Stimulated activated CD8-positive, alpha-beta memory T cell treated with anti-CD3 and anti-CD28 coated beads, Interleukin-7, amount 100 ng/mL, for 4 hours (primary cell): ENCODE data around the gene IGLL5.

Source experiments
- DNase-seq, 2 donors: peaks; one replicate each; pipeline ENCODE4 v3.0.0-alpha.2; 2020; ENCODE audit warnings: low read depth in 2 of 2

IGLL5 gene

DNA sequence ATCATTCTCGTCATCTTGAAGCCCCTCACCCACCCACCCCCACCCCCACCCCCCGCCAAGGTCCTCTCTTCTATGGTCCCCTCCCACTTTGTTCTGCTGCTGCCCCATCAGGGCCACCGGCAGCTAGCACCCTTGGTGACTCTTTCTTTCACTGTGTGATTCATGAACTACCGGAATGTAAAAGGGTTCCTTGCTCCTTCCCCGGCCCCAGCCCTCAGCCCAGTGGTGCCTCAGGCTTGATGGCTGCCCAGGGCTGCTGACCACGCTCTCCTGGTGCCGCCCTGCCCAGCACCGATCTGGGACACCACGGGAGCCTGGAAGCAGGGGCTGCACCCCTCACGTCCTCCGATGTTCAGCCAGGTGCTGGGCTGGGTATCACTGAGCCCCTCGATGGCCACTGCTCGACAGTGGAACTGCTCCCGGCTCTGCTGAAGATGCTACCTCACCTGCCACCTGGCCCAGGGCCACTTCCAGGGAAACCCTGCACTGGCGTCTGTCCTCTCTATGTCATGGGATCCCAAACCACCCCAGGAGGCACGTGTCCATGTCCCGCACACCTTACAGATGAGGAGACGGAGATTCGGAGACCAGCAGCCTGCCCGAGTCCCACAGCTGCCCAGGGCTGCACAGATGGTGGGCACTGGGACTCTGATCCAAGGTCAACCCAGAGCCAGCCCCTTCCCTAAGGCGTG is 39.7 kb downstream of the IGLL5 start:
- DNase-seq, result no peak

DNA sequence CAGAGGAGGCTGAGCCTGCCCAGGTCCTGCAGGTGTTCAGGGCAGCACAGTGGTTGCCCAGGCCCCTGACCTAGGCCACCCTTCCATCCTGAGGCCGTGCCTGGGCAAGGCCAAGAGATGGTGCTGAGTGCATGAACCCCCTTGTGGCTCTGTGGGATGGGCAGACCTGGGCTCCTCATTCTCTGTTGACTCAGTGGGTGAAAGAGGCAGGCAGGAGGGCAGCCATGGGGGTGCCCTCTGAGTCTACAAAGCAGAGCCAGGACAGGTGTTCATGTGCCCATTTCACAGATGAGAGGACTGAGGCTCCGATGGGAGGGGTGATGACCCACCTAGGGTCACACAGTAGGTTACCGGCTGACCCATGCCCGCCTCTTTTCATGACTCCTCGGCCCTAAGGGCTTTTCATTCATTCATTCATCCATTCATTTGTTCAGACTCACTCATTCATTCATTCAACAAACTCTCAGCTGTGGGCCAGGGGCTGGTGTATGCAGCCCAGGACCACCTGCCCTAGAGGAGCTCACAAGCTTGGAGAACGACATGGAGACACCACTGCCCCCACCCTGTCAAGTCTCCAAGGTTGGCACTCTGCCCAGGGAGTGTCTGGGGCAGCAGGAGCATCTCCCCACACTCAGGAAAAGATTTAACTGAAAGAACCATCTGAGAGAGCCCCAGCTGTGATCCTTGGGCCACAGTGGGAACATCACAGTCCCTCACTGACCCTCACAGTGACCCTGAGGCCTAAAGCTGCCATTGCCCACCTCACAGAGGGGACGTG is 40.5 kb downstream of the IGLL5 start:
- DNase-seq, result no peak

DNA sequence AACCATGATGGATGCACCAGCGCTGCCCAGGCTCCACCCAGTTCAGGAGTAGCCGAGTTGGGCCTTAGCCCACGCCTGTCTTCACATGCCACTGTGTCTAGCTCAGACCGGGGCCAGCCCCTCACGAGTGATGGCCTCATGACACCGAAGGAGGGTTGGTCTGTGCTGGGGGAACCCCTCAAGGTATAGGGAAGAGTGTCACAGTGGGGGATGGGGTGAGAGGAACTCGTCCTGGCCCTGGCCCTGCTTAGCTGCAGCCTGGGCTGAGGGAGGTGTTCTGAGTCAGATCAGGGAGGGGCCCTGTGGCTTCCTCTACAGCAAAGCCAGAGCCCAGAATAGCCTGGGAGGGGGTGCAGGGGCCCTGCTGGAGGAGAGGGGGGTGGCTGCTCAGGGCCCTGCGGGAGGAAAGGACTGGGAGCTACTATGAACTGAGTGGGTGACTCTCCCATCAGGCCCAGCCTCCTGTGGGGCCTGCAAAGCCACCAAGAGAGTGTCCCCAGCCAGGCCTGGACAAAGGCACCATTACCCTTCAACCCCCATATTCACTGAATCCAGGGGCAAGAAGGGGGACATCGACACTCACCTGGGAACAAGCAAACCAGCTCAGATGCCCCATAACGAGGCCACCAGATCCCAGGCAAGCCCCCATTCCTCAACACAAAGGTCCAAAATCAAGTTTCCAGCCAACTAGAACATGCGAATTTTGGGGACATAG is 41.2 kb downstream of the IGLL5 start:
- peak in 1 of 2 donors; percentile 32 for DNase-seq

DNA sequence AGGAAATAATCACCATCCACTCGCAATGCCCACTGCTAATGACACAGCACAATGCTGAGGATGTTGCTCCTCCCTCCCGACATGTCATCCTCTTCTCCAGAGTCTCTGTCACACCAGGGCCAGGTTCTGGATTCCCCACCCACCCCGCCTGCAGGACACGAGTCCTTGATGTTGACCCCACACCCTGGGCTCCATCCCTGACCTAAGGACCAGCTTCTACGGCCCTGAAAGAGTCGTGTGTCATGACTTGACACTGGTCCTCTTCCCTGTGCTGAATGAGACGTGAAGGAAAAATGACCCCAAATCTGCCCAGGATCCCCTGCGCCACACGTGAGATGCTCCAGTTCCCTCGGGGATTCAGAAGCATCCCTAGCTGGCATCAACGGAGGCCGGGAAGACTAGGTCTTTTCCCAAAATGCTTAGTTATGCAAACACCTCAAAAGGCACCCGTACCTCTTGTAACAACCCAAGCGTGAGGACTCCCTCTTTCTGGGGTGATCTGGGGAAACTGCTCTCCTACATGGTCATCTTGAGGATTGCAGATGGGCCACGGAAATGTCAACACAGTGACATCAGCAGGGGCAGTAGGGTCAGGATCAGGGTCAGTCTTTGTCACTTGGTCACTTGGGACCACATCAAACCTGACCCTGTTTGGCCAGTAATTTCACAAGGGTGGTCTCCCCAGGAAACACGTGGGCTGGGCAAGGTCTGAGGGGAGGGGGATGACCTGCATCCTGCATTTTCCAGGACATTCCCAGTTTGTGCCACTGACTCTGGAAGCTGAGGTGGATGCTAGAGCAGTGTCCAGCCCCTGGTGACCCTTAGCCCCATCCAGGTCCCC is 42.0 kb downstream of the IGLL5 start:
- DNase-seq, result no peak

DNA sequence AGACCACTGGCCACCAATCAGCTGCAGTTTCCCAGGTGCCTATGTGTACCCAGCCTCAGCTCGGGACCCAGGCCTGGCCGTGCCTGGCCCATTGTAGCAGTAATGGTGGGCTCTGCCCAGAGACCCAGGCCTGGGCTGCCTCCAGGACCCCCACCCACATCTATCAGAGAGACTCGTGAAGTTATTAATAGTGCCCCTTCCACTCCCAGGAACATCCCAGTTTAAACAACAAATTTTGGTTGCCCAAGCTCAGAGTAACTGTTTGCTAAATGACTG is 42.5 kb downstream of the IGLL5 start:
- DNase-seq, result no peak

DNA sequence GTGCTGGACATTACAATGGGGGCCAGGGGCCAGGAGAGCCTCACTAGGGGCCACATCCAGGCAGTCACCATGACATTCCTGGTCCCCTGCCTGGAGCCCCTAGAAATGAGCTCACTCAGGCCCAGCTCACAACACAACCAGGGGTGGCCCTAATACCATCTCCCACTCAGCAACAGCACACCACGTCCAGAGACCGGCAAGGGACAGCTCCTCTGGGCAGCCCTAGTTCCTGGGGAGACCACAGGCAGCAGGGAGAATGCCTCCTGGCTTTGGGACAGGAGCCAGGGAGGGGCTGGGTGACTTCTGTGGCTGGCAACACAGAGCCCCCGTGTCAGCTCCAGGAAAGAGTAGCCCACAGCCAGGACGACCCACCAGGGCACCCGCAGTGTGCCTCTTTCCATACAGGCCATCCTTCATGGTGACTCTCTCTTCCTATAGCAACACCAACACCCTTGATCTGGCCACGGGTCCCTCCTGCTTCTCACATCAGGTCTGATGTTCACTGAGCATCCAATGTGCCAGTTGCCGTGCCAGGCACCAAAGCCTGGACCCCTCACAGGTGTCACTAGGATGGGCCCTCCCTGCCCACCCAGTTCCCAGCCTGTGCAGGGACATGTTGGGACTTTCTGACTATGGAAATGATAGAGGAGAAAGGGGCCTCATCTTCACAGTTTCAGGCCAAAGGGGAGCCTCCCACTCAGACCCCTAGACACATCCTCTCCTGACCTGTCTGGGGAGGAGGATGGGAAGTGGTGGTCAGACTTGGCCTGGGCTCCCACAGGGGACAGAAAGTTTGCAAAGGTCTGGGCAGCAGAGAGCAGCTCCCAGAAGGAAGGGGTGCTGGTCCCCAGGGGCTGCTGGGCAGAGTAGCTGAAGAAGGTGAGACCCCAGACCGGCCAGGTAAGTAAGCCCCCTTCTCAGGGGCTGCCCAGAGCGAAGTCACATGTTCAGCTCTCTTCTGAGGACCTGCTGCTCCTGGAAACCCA is 43.2 kb downstream of the IGLL5 start:
- no peak for DNase-seq

DNA sequence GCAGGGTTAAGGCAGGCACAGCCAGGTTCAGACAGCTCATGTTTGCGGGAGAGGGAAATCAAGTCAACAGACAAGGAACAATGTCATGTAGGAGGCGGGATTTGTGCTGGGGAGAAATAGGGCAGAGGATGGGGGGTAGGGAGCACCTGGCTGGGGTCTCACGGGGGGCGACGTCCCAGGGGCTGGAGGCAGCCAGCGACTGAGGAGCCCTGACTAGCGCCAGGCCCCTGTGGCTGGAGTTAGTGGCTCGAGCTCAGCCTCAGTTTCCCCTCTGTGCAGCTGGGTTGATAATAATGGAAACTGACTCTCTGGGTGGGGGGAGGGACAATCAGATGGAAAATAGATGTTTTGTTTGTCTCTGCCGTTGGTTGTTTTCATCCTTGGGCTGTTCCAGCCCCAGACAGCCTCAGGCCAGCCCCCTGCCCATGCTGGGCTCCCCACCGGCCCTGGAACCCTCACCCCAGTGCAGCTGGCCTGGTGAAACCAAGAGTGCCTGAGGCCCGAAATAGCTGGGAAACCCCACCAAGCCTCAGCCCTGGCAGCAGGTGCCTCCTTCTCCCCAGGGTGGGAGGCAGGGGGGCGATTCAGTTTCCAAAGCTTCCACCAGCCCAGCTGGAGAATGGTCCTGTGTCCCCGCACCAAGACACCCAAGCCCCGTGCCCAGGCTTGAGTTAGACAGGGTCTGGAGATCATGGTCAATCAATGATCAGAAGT is 44.1 kb downstream of the IGLL5 start:
- no peak for DNase-seq

DNA sequence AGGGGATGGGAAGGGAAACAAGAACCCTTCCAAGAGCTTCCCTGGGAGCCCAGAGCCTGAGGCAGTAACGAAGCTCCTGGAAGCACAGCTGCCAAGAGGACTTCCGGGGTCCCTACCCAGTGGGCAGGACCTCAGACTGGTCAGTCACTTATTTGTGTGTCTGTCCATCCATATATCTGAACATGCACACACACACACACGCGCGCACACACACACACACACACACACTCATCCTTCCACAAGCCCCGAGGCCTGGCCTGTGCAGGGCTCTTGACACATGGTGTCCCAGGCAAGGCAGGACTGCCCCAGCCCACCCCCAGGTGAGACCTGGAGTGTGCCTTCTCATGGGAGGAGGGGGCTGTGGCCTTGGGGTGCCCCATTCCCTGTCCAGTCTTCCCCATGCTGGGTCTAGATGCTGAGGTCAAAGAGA is 44.9 kb downstream of the IGLL5 start:
- no peak for DNase-seq

DNA sequence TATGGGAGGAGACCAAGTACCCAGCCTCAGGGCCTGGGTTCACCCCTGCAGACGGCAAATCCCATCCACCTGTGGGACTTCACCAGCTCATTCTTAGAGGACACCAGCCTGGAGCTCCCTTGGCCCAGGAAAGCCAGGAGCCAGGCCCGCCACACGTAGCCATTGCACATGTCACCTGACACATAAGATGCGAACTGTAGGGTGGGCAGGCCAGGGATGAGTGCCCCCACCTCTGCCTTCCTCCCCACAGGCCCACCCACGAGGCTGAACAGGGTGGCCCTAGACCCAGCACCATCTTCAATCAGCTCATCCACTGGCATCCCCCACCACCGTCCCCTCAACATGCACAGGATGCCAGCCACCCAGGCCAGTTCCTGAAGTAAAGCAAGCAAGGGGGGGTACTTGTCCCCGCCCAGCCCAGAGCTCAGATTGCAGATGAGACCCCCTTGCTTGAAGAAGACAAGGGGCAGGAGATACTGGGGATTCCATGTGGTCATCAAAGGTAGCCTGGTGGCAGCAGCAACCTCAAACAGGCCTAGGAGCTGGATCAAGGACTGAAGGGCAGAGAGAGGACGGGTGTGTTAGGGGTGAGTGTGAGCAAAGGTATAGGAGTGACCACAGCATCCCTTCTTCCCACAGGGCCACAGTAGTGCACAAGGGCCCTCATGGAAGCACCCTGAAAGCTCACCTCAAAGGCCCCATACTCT is 45.6 kb downstream of the IGLL5 start:
- no peak for DNase-seq

DNA sequence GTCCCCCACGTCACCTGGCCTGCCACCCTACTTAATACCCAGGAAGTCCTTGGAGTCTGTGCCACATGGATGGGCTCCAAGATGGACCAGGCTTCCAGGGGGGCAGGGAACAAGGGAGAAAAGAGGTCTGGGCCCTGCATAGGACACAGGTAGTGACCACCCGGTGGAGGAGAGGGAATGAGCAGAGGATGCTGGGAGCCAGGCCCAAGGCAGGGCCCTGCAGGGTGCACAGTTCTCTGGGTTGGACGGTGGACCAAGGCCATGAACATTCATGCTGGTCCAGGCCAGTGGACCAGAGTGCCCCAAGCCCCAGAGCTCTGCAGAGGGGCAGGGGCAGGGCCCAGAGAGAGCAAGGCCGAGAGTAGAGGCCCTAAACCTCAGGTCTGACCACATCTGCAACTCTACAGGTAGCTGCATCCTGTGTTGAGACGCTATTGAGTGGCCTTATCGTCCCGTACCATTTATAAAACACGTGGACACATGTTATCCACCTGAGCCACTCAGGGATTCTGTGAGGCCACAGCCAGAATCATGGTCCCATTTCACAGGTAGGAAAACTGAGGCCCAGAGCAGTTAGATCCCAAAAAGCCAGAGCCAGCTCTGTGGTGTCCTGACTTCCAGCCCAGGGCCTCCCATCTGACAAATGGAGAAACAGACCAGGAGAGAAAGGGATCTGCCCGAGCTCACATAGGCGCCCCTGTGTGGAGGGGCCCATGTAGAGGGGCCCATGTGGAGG is 46.4 kb downstream of the IGLL5 start:
- DNase-seq, result no peak

DNA sequence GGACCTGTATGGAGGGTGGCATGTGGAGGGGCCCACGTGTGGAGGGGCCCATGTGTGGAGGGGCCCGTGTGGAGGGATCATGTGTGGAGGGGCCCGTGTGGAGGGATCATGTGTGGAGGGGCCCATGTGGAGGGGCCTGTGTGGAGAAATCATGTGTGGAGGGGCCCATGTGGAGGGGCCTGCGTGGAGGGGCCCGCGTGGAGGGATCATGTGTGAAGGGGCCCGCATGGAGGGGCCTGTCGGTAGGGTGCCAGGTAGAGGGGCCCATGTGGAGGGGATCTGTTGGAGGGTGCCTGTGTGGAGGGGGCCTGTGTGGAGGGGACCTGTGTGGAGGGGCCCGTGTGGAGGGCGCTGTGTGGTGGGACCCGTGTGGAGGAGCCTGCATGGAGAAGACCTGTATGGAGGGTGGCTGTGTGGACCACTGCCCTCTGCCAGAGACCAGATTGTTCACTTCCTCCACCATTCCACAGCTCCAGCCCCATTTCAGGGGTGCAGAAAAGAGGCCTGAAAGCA is 47.0 kb downstream of the IGLL5 start:
- no peak for DNase-seq

DNA sequence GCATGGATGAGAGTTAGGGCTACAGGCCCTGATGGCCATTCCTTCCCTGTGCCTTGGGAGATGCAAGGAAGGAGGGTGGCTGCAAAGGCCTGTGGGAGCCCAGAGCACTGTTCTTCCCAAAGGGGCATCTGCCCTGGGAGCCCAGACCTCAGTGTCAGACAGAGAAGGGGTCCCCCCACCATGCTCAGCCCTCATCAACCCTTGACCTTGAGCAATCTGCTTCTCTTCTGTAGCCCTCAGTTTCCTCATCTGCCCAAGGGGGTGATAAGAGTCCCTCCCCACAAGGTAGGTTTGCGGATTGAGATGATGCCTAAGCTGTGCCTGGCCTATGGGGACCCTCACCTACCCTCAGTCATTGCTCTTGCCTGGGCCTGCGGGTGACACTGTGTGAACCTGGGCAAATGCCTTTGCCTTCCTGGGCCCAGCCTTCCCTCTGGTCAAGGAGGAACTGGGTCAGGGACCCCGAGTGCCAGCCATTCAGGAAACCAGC is 47.5 kb downstream of the IGLL5 start:
- DNase-seq, result no peak

DNA sequence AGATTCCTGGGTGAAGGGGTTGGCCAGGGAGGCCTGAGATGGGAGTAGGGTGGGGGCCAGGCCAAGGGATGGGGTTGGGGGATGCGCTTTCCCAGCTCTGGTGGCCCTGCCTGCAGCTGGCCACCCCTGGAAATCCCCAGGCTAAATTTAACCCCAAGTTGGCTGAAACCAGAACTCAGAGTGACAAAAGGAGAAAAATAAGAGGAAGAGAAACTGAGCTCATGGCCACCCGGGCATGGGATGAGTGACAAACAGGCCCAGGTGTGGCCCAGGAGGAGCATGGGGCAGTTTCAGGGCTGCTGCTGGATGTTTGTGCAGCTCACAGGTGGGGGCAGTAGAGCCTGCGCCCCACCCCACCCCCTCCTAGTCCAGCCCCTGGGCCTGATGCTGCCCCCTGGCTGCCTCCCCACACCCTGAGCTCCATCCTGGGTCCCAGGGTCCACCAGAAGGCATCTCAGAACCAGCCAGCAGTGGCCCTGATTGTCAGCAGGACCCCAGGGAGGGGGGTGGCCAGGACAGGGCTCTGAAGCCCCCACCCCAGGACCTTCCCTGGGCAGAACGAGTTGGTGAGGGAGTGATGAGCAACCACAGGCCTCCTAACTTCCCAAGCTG is 48.0 kb downstream of the IGLL5 start:
- DNase-seq, result no peak

DNA sequence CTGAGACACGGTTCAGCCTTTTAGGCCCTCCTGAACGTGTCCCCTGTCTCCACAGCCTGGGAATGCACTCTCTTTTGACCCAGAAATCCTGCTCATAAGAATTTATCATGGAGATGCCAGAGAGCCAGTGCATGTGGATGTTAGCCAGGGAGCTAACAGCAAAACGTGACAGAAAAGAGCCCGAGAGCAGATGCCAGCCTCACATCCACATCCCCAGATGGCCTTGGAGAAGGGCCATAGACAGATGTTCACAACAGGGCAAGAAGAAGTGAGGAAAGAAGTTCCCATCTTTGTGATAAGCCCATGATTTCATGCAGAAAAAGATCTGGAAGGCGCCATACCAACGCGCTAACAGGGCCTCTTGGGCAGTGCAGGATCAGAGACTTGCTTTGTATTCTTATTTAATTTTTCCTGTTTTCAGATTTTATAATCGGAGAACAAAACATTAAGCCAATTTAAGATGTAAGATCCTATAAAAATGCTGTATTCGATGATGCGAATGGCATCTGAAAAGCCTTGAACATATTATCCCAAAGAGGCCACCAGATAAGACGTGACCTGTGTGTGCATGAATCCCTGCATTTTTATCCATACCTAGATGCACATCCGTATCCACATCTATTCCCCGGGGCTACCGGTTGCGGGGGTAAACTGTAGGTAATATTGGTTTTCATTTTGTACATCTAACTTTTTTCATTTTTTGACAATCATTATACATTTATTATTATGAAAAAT is 48.7 kb downstream of the IGLL5 start:
- DNase-seq, result no peak

DNA sequence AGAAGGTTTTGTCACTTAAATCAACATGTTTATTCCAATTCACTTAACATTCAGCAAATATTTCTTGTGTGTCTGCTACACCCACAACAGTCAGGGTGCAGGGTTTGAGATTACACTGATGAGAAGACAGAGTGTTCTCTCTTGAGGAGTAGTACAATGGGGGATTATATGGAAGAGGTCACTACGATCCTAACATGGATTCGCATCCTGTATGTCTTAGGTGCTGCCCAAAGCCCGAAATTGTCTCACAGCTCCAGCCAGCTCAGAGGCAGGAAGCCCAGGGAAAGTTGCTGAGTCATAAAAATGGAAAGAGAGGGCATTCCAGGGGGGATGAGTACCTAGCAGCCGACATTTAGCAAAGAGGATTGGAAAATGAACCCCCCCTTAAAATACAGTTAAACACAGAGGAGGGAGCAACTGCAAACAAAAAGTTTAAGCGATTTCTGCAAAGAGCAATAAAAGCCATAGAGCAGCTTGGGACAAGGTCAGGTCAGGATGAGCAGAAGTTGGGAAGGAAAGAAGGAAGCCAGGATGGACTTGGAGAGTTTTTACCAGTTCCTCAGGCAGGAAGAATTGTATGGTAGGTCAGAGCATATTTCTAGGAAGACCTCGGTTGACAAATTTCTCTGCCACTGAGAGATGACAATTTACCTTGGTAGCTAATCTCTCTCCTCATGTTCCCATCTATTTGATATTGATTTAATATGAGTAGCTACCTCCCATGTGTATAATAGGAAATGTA is 49.5 kb downstream of the IGLL5 start:
- DNase-seq, result no peak

DNA sequence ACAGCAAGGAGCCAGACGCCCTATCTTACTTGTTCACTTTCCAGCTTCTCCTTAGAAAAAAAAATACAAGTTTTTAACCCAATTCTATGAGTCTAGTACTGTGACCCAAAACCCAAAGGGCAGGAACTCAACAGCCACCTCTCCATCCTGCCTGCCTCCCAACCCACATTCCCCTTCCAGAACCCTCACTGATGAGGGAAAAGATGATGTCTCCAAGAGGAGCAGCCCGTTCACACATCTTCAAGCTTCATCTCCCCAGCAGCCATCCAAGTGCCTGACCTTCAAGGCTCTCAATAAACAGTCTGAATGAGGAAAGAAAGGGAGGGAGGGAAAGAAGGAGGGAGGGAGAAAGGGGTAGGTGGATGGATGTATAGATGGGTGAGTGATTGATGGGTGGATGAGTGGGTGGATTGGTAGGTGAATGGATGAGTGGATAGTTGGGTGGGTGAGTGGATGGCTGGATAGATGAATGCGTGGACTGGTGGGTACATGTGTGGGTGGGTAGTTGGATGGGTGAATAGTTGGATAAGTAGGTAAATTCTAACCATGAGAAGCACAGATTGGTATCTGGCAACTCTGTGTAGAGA is 50.4 kb downstream of the IGLL5 start:
- no peak for DNase-seq
